Inferior parietal cortex (tissue), 1 donor: ENCODE measurements around the gene SLF2.

Experiments used
- DNase-seq: peaks from one replicate; pipeline ENCODE4 v3.0.0-alpha.2; 2016; ENCODE audit errors: extremely low spot score

The SLF2 gene

GRCh38 chr10:100899171-100899570 lies 13.6 kb upstream of the SLF2 start:
- no peak for DNase-seq

GRCh38 chr10:100901051-100901450 lies 11.7 kb upstream of the SLF2 start:
- DNase-seq, result no peak

- no peak for DNase-seq
Observed at GRCh38 chr10:100902622-100903021, 10.1 kb upstream of the SLF2 start.

GRCh38 chr10:100904917-100905316 lies 7.8 kb upstream of the SLF2 start:
- DNase-seq, result no peak

GRCh38 chr10:100907175-100907574 lies 5.6 kb upstream of the SLF2 start:
- no peak for DNase-seq

GRCh38 chr10:100907773-100908363 lies 4.9 kb upstream of the SLF2 start:
- DNase-seq, result no peak

GRCh38 chr10:100908378-100908777 lies 4.4 kb upstream of the SLF2 start:
- DNase-seq, result no peak

- DNase-seq, result no peak
Observed at GRCh38 chr10:100909501-100910263, 3.1 kb upstream of the SLF2 start.

GRCh38 chr10:100911472-100911871 lies 1.3 kb upstream of the SLF2 start:
- no peak for DNase-seq

GRCh38 chr10:100912013-100912604 lies 654 bp upstream of the SLF2 start:
- DNase-seq, result no peak

GRCh38 chr10:100913470-100913865 lies 705 bp downstream of the SLF2 start:
- no peak for DNase-seq

- no peak for DNase-seq
Observed at GRCh38 chr10:100917071-100917470, 4.3 kb downstream of the SLF2 start.

- DNase-seq, result no peak
Observed at GRCh38 chr10:100923580-100923979, 10.8 kb downstream of the SLF2 start.

GRCh38 chr10:100927266-100927665 lies 14.5 kb downstream of the SLF2 start:
- DNase-seq, result no peak

GRCh38 chr10:100928039-100928438 lies 15.3 kb downstream of the SLF2 start:
- DNase-seq, result no peak

- no peak for DNase-seq
Observed at GRCh38 chr10:100930368-100930767, 17.6 kb downstream of the SLF2 start.

GRCh38 chr10:100934084-100934659 lies 21.4 kb downstream of the SLF2 start:
- DNase-seq, result no peak

- no peak for DNase-seq
Observed at GRCh38 chr10:100939763-100940344, 27.1 kb downstream of the SLF2 start.

GRCh38 chr10:100942229-100942628 lies 29.5 kb downstream of the SLF2 start:
- no peak for DNase-seq

- DNase-seq, result no peak
Observed at GRCh38 chr10:100943508-100943907, 30.7 kb downstream of the SLF2 start.

GRCh38 chr10:100945754-100946153 lies 33.0 kb downstream of the SLF2 start:
- DNase-seq, result no peak

GRCh38 chr10:100948916-100949315 lies 36.2 kb downstream of the SLF2 start:
- DNase-seq, result no peak
